ENCODE results near the gene ARHGAP15. TPM values are rescaled to one million over a fixed set of nuclear protein-coding genes. Genes with fewer than 3 reads are reported as not detected.

The ARHGAP15 gene
- polyA plus RNA-seq, 1 donor from 2014 or later = 0.30 TPM

GRCh38 chr2:143579456-143579855, 450.2 kb downstream of the ARHGAP15 start:
- Histone ChIP-seq H3K4me2 (ENCODE audit: low read length) (no peak overlapping the region), H3F3A (ENCODE audit: insufficient read depth, low read length, poor library complexity, severe bottlenecking) (no peaks in the 10 kb centered on the region), H2AFZ (ENCODE audit: low read depth, low read length) (no peak overlapping the region), H3K9me3 (ENCODE audit: low read length) (no peaks in the 10 kb centered on the region), H3K9ac (ENCODE audit: low read length) (no peak overlapping the region), H3K9me2 (ENCODE audit: insufficient read depth, low read length) (no peaks in the 10 kb centered on the region), H3K4me3 (ENCODE audit: low read length) (no peak overlapping the region), H3K79me2 (replicated peaks; ENCODE audit: insufficient read depth, low read length) (no peaks in the 10 kb centered on the region), H3K27ac (ENCODE audit: low read length) (no peak overlapping the region), H3K36me3 (ENCODE audit: insufficient read depth, low read length) (no peaks in the 10 kb centered on the region), H4K20me1 (ENCODE audit: insufficient read depth) (no peaks in the 10 kb centered on the region), H3K27me3 (ENCODE audit: insufficient read depth, low read depth, low read length) (no peaks in the 10 kb centered on the region)
- TF ChIP-seq TAF1 (IDR thresholded peaks at IDR 0.05; ENCODE audit: low read depth) = no peak
- no peak for TF ChIP-seq REST (IDR thresholded peaks at IDR 0.05; ENCODE audit: borderline replicate concordance)
- no peak for TF ChIP-seq RAD21 (conservative IDR thresholded peaks at IDR 0.05)
- no peak for TF ChIP-seq POLR2AphosphoS5 (IDR thresholded peaks at IDR 0.05)
- no peak for TF ChIP-seq CTCF (IDR thresholded peaks at IDR 0.05; ENCODE audit: poor library complexity, severe bottlenecking)
- no peak for TF ChIP-seq MXI1 (conservative IDR thresholded peaks at IDR 0.05; ENCODE audit: poor library complexity, severe bottlenecking)
- TF ChIP-seq EZH2 (IDR thresholded peaks at IDR 0.05; ENCODE audit: borderline replicate concordance, insufficient read depth, low read length, poor library complexity, severe bottlenecking) = no peak
- TF ChIP-seq SMC3 (conservative IDR thresholded peaks at IDR 0.05; ENCODE audit: poor library complexity) = no peak

GRCh38 chr2:143581134-143581533, 451.9 kb downstream of the ARHGAP15 start:
- H3K9ac ChIP-seq (ENCODE audit: low read length) = no peak overlapping the region
- no peak for TF ChIP-seq RAD21 (conservative IDR thresholded peaks at IDR 0.05)
- no peak for TF ChIP-seq EP300 (conservative IDR thresholded peaks at IDR 0.05; ENCODE audit: poor library complexity, severe bottlenecking)
- TF ChIP-seq TAF1 (IDR thresholded peaks at IDR 0.05; ENCODE audit: low read depth) = no peak
- TF ChIP-seq REST (IDR thresholded peaks at IDR 0.05; ENCODE audit: borderline replicate concordance) = no peak
- no peak for TF ChIP-seq CTCF (IDR thresholded peaks at IDR 0.05; ENCODE audit: poor library complexity, severe bottlenecking)
- TF ChIP-seq MXI1 (conservative IDR thresholded peaks at IDR 0.05; ENCODE audit: poor library complexity, severe bottlenecking) = no peak
- no peak for TF ChIP-seq POLR2AphosphoS5 (IDR thresholded peaks at IDR 0.05)
- TF ChIP-seq EZH2 (IDR thresholded peaks at IDR 0.05; ENCODE audit: borderline replicate concordance, insufficient read depth, low read length, poor library complexity, severe bottlenecking) = no peak
- TF ChIP-seq SMC3 (conservative IDR thresholded peaks at IDR 0.05; ENCODE audit: poor library complexity) = no peak
- H3K4me2 ChIP-seq (ENCODE audit: low read length) = no peak overlapping the region
- no peaks in the 10 kb centered on the region for H3K27me3 ChIP-seq (ENCODE audit: insufficient read depth, low read depth, low read length)
- H3K9me3 ChIP-seq (ENCODE audit: low read length) = no peaks in the 10 kb centered on the region
- no peaks in the 10 kb centered on the region for H3K36me3 ChIP-seq (ENCODE audit: insufficient read depth, low read length)
- no peak overlapping the region for H3K27ac ChIP-seq (ENCODE audit: low read length)
- no peak overlapping the region for H2AFZ ChIP-seq (ENCODE audit: low read depth, low read length)
- no peaks in the 10 kb centered on the region for H3F3A ChIP-seq (ENCODE audit: insufficient read depth, low read length, poor library complexity, severe bottlenecking)
- no peaks in the 10 kb centered on the region for H3K79me2 ChIP-seq (replicated peaks; ENCODE audit: insufficient read depth, low read length)
- no peak overlapping the region for H3K4me3 ChIP-seq (ENCODE audit: low read length)
- H3K9me2 ChIP-seq (ENCODE audit: insufficient read depth, low read length) = no peaks in the 10 kb centered on the region
- no peaks in the 10 kb centered on the region for H4K20me1 ChIP-seq (ENCODE audit: insufficient read depth)
